Adrenal gland (tissue), 5 donors: ENCODE results near the gene PKP1.

ENCODE experiments used
- CTCF ChIP-seq, 6 experiments: fragments of 450-650 bp in 4 of 6; fragments of 200-600 bp in 2 of 6; sonication (generic) in 1 of 6; IDR thresholded peaks; 1 replicate in 5 of 6; 2 replicates in 1 of 6; pipeline versions ENCODE4 v1.5.1 to v1.8.0; 2016 to 2021; ENCODE audit warnings: antibody characterized with exemption in 6 of 6, mild to moderate bottlenecking in 2 of 6, moderate library complexity in 1 of 6
- POLR2A ChIP-seq, 2 donors: fragments of 450-650 bp; IDR thresholded peaks; one replicate each; pipeline ENCODE4 v1.6.1; 2017; ENCODE audit warnings: antibody characterized with exemption in 2 of 2, mild to moderate bottlenecking in 2 of 2, moderate library complexity in 1 of 2
- donor health status: DM: no; HTN: no; CAD: no.

- TF ChIP-seq POLR2A (IDR thresholded peaks at IDR 0.05) (no peak), CTCF (IDR thresholded peaks at IDR 0.05) (no peak)
Observed at GRCh38 chr1:201318504-201319340, 35.4 kb downstream of the PKP1 start.
